Urinary bladder (tissue), 4 donors: ENCODE measurements around the gene DNAJC16. TPM values are rescaled to one million over a fixed set of nuclear protein-coding genes. Genes with fewer than 3 reads are reported as not detected.

Experiments
- DNase-seq: peaks from one replicate; pipeline ENCODE4 v3.0.0-alpha.2; 2015; ENCODE audit errors: extremely low spot score
- H3K27ac ChIP-seq: one replicate; pipeline ENCODE4 v1.5.1; 2013; ENCODE audit warnings: low read depth, mild to moderate bottlenecking, moderate library complexity
- H3K36me3 ChIP-seq: one replicate; pipeline ENCODE4 v1.6.1; 2013; ENCODE audit warnings: mild to moderate bottlenecking, moderate library complexity; ENCODE audit not compliant: insufficient read depth
- H3K4me1 ChIP-seq: one replicate; pipeline ENCODE4 v1.6.1; 2013; ENCODE audit warnings: mild to moderate bottlenecking, moderate library complexity; ENCODE audit not compliant: insufficient read depth
- H3K4me3 ChIP-seq: one replicate; pipeline ENCODE4 v1.5.1; 2013; ENCODE audit warnings: low read depth, low read length
- WGBS: extraction: QIAGEN DNeasy Blood & Tissue Kit; methylation state at CpG from one replicate; pipeline ENCODE4 v1.1.7; 2013; 5-methylcytosine and 5-hydroxymethylcytosine counted together
- polyA plus RNA-seq: library from polyadenylated mRNA; stranded (reverse); fragments of 200-250 nt; gene quantifications from one replicate; pipeline ENCODE4 v1.2.3, GENCODE V29; 2013
- total RNA-seq: library from RNA; depleted of rRNA; stranded (reverse); fragments of >200 nt; gene quantifications from one replicate; pipeline ENCODE4 v1.2.3, GENCODE V29; 2014
- donor health status: healthy with polysubstance abuse.
- donor health status: healthy.

Gene DNAJC16
- total and polyA plus RNA-seq, 2 donors = 5.6 to 18.7 TPM

GRCh38 chr1:15568387-15569073 is 41.9 kb downstream of the DNAJC16 start:
- Histone ChIP-seq H3K36me3 (peaks cover 4% of the 10 kb centered on the region), H3K4me3 (no peak overlapping the region), H3K4me1 (no peaks in the 10 kb centered on the region), H3K27ac (no peak overlapping the region)
- no peak for DNase-seq
- WGBS = 88% methylated on average over 18 of the region's 18 CpGs

- no peak for DNase-seq
- Histone ChIP-seq H3K27ac (no peak overlapping the region), H3K4me1 (no peaks in the 10 kb centered on the region), H3K36me3 (peaks cover 4% of the 10 kb centered on the region), H3K4me3 (no peak overlapping the region)
- 85% methylated on average over 1 of the region's 1 CpG for WGBS
Observed at GRCh38 chr1:15570861-15571260, 44.2 kb downstream of the DNAJC16 start.

DNA sequence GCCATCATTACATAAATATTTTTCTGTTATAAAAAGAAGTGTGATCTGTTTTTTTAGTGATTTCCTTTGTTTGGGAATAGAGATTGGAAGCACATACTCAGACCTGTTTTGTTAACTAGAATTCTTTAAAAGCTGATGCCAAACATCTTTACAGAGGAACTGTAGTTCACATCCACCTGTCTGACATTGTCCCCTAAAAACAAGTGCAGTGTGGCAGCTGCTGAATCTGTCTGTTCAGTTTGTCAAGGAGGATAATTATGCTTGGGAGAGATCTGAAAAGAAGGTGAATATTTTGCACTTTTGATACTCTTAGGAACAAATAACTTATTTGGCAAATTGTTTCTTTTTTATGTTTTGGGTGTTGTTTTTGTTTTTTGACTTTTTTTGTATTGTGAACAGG is 44.6 kb downstream of the DNAJC16 start:
- no peak overlapping the region for H3K4me3 ChIP-seq
- H3K36me3 ChIP-seq = peaks cover 4% of the 10 kb centered on the region
- H3K27ac ChIP-seq = no peak overlapping the region
- no peak for DNase-seq
- H3K4me1 ChIP-seq = no peaks in the 10 kb centered on the region

DNA sequence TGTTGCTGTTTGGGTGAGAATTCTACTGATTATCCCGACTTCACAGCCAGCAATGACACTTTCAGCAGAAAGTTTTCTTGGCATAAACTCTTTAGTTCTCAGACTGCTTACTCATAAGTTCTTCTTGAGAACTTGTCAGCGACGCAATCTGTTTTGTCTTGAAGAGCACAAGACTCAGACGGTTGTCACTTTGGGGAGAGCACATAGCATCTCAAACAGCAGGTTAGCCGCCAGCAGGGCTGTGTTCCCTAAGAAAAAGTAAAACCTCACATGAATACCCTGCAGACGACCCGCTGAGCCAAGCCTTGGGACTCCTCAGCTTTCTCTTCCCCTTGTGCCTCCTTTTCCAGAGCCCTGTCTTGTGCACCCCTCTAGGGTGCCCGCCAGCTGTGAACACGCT is 46.8 kb downstream of the DNAJC16 start:
- no peak for DNase-seq
- Histone ChIP-seq H3K27ac (no peak overlapping the region), H3K4me1 (no peaks in the 10 kb centered on the region), H3K4me3 (no peak overlapping the region), H3K36me3 (peaks cover 2% of the 10 kb centered on the region)
- 83% methylated on average over 9 of the region's 9 CpGs for WGBS

DNA sequence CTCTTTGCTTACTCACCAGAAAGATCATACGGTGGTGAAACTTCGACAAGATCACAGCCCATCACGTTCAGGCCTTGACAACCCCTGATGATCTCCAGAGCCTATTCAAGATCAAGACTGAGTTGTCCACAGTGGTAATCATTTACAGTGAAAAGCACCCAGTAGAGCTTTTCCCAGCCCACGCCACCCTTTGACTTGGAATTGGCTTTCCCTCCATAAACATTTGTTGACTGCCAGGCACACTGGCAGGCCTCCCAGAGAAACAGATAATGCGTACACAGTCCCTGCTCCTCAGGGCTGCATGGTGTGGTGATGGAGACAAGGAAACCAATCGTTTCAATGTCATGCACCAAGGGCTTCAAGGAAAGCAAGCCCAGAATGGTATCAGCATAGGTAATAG is 48.1 kb downstream of the DNAJC16 start:
- no peak for DNase-seq
- WGBS = 62% methylated on average over 6 of the region's 6 CpGs
- Histone ChIP-seq H3K4me1 (no peaks in the 10 kb centered on the region), H3K36me3 (peaks cover 1% of the 10 kb centered on the region), H3K4me3 (no peak overlapping the region), H3K27ac (no peak overlapping the region)

- no peaks in the 10 kb centered on the region for H3K4me1 ChIP-seq
- DNase-seq = no peak
- peaks cover 1% of the 10 kb centered on the region for H3K36me3 ChIP-seq
- H3K4me3 ChIP-seq = no peak overlapping the region
- 97% methylated on average over 7 of the region's 7 CpGs for WGBS
- H3K27ac ChIP-seq = no peak overlapping the region
Observed at GRCh38 chr1:15575549-15576150, 49.0 kb downstream of the DNAJC16 start.

DNA sequence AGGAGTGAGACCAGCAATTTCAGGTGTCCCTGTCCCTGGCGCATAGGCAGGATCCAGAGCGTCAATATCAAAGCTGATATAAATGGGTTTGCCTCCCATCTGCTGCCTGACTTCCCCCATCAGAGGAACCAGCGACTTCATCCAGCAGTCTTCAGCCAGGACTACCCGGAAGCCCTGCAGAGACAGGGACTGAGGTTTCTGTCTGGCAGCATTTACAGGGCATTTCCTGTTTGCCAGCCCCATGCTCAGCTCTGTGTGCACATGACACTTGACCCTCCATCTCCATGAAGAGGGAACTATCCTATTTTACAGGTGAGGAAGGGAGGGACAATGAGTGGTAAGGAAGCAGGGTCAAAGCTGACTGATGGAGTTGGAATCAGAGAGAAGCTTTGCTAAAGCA is 51.0 kb downstream of the DNAJC16 start:
- H3K4me1 ChIP-seq = no peaks in the 10 kb centered on the region
- 51% methylated on average over 4 of the region's 4 CpGs for WGBS
- H3K36me3 ChIP-seq = no peaks in the 10 kb centered on the region
- no peak overlapping the region for H3K27ac ChIP-seq
- H3K4me3 ChIP-seq = no peak overlapping the region
- no peak for DNase-seq

DNA sequence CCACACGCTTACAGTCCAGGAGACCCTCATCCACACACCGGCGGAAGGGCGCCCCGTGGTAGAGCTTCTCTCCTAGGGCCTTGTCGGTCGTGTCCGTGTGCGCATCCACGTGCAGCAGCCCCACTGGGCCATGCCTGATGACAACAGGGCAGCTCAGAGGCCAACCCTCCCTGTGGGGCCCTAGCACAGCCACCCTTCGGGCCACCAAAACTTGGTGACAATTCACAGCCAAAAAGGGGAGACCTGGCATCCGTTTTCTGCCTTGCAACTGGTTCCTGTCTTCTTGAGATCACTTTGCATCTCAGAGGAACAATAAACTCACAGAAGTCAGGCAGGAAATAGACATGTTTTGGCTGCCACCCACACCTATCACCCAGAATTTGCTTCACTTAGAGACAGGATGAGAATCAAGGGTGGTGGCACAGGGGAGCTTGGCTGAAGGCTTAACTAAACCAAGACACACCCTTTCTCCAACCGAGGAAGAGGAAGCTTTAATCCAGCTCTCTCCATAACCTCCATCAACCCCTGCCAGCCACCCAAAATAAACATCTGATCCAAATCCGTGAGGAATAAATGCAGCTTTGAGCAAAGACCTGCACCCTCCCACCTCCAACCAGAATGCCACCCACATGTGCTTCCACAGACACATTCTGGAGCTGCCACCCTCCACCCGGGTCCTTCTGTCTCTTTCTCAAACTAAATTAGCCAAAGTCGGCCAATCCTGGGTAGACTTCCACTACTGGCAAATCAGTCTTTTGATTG is 52.5 kb downstream of the DNAJC16 start:
- peak overlapping the region; percentile 42 for H3K27ac ChIP-seq
- no peak for DNase-seq
- no peaks in the 10 kb centered on the region for H3K36me3 ChIP-seq
- 76% methylated on average over 16 of the region's 16 CpGs for WGBS
- no peak overlapping the region for H3K4me3 ChIP-seq
- H3K4me1 ChIP-seq = no peaks in the 10 kb centered on the region

DNA sequence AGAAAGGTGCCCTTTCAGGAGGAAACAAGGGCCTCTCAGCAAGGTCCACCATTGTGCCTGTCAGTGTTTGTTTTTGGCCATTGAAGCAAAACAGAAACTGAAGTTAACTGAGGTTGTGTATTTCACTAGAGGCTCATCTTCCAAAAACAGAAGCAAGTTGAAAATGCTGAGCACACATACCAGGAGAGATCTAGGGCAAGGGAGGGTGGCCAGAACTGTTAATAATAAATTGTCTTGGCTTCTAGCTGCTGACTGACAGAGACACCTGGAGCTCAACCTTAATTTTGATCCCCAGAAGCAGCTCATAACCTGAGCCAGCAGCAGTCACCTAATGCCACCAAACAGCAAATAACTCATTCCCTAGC is 53.0 kb downstream of the DNAJC16 start:
- no peak for DNase-seq
- peak overlapping the region; percentile 42 for H3K27ac ChIP-seq
- H3K4me3 ChIP-seq = no peak overlapping the region
- no peaks in the 10 kb centered on the region for H3K4me1 ChIP-seq
- no peaks in the 10 kb centered on the region for H3K36me3 ChIP-seq

DNA sequence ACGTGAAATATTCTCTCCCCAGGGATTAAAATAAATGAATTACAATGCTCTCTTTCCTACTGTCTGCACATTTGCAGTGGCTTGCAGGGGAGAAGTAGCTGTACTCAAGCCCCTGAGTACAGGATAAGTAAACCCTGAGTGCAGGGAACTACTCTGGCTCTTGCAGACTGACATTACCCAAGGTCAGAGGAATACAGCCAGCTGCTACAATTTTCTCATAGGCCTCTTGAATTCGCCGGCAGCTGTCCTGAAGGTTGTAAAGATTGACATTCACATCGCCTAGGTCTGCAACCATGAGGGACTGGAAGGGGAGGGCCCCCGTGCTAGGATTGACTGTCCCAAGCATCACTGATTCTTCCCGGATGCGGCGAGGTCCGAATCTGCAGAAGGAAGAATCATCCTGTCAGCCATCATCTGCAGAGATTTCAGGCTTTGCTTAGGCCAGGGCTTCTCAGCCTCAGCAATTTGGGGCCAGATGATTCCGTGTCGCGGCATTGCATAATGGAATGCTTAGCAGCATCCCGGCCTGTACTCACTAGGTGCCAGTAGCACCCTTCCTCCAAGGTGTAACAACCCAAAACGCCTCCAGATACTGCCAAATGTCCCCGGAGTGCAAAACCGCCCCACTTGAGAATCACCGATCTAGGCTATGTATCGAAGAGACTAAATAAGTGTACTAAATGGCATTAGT is 56.5 kb downstream of the DNAJC16 start:
- H3K4me3 ChIP-seq = no peak overlapping the region
- WGBS = 89% methylated on average over 18 of the region's 18 CpGs
- DNase-seq = no peak
- H3K36me3 ChIP-seq = no peaks in the 10 kb centered on the region
- no peak overlapping the region for H3K27ac ChIP-seq
- H3K4me1 ChIP-seq = no peaks in the 10 kb centered on the region

DNA sequence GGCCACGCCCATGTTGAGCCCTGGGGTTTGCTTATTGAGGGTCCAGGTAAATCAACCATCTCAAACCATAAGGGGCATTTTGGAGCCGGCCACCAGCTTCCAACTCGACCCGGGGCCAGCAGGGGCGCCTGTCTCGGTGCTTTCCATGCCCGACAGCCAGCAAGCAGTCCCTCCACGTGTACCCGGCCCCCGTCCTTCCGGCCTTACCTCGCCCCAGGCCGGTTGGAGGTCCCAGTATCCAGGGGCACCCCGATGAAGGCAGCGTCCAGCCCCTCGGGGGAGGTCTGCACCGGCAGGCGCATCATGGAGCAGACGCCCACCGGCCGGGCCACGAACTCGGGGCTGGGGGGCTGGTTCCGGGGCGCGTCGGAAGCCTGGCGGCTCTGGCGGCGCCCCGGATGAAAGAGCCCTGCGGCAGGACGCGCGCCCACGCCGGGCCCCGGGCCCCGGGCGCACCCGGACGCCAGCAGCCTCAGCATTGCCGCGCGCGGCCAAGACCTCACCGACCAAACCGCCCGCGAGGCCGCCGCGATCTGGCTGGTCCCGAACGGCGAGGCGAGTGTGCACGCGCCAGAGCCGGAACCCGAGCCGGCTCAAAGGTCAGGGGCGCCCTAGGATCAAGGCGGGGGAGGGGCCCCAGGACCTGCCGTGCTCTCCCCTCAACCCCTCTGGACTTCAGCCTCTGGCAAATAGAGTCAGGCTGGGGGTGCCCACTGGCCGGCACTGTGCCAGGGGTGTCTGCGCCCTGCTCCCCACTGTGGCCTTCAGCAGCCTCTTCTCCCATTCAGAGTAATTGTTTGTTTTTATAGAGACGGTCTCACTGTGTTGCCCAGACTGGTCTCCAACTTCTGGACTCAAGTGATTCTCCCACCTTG is 58.1 kb downstream of the DNAJC16 start, which contains the start of gene AGMAT:
TSS of gene AGMAT (minus strand) at position 563 of the 875 bp plus-strand sequence. CDS start at position 479, 84 bp downstream.
- DNase-seq = no peak
- no peaks in the 10 kb centered on the region for H3K4me1 ChIP-seq
- H3K4me3 ChIP-seq = peak within 1 kb of the TSS; percentile 37
- H3K27ac ChIP-seq = no peak within 1 kb of the TSS
- 2% methylated on average over 68 of the region's 68 CpGs for WGBS
- no peaks in the 10 kb centered on the region for H3K36me3 ChIP-seq

- WGBS = 74% methylated on average over 5 of the region's 5 CpGs
- H3K36me3 ChIP-seq = no peaks in the 10 kb centered on the region
- no peak overlapping the region for H3K27ac ChIP-seq
- DNase-seq = no peak
- H3K4me3 ChIP-seq = no peak overlapping the region
- H3K4me1 ChIP-seq = no peaks in the 10 kb centered on the region
Observed at GRCh38 chr1:15592285-15592684, 65.6 kb downstream of the DNAJC16 start.
